Vagina (tissue), 2 donors: ENCODE data around the gene HEG1. TPM values are rescaled to one million over a fixed set of nuclear protein-coding genes. Genes with fewer than 3 reads are reported as not detected.
A peak's percentile ranks its signal among the peaks of the same experiment; 100 is the strongest.

ENCODE experiments used
- DNase-seq, 2 donors: peaks; one replicate each; pipeline ENCODE4 v3.0.0-alpha.2; 2017; ENCODE audit errors: extremely low spot score in 2 of 2
- H3K27ac ChIP-seq: fragments of 200-600 bp; sonication (generic); one replicate; pipeline ENCODE4 v1.5.1; 2019
- H3K27me3 ChIP-seq: fragments of 200-600 bp; sonication (generic); one replicate; pipeline ENCODE4 v1.5.1; 2019
- H3K36me3 ChIP-seq, 2 donors: fragments of 200-600 bp; sonication (generic); one replicate each; pipeline ENCODE4 v1.5.1; 2017 to 2019
- H3K4me1 ChIP-seq: fragments of 200-600 bp; sonication (generic); one replicate; pipeline ENCODE4 v1.5.1; 2019
- H3K4me3 ChIP-seq, 2 donors: fragments of 200-600 bp; sonication (generic); 1 replicate in 1 of 2; 2 replicates in 1 of 2; pipeline ENCODE4 v1.5.1; 2016 to 2019
- H3K9me3 ChIP-seq: fragments of 200-600 bp; sonication (generic); one replicate; pipeline ENCODE4 v1.5.1; 2019
- POLR2A ChIP-seq, 2 donors: fragments of 450-650 bp; IDR thresholded peaks; one replicate each; pipeline ENCODE4 v1.6.1; 2017; ENCODE audit warnings: antibody characterized with exemption in 2 of 2, mild to moderate bottlenecking in 2 of 2, moderate library complexity in 2 of 2
- POLR2AphosphoS5 ChIP-seq, 2 donors: sonication (generic); formaldehyde crosslinking; IDR thresholded peaks; one replicate each; pipeline ENCODE4 v1.9.0; 2017; ENCODE audit warnings: antibody characterized with exemption in 2 of 2, mild to moderate bottlenecking in 2 of 2, low read depth in 1 of 2; ENCODE audit not compliant: insufficient read depth in 1 of 2
- intact Hi-C: fragments of 100-400 bp; cut with DNase I; formaldehyde crosslinking; loops from one replicate; pipeline ENCODE4 v1.15.1; 2023
- total RNA-seq: library from RNA; depleted of rRNA; stranded (reverse); fragments of >200 nt; gene quantifications from one replicate; pipeline ENCODE4 v1.2.3, GENCODE V29; 2016
- TF ChIP-seq, protein P1 (sequence below), 3 experiments: fragments of 450-650 bp in 2 of 3; fragments of 200-600 bp in 1 of 3; sonication (generic) in 1 of 3; IDR thresholded peaks; one replicate each; pipeline ENCODE4 v1.5.1; 2017 to 2019; ENCODE audit warnings: antibody characterized with exemption in 3 of 3, mild to moderate bottlenecking in 2 of 3, moderate library complexity in 2 of 3

Gene HEG1
- total RNA-seq, 1 donor from 2014 or later: 47.1 TPM

DNA sequence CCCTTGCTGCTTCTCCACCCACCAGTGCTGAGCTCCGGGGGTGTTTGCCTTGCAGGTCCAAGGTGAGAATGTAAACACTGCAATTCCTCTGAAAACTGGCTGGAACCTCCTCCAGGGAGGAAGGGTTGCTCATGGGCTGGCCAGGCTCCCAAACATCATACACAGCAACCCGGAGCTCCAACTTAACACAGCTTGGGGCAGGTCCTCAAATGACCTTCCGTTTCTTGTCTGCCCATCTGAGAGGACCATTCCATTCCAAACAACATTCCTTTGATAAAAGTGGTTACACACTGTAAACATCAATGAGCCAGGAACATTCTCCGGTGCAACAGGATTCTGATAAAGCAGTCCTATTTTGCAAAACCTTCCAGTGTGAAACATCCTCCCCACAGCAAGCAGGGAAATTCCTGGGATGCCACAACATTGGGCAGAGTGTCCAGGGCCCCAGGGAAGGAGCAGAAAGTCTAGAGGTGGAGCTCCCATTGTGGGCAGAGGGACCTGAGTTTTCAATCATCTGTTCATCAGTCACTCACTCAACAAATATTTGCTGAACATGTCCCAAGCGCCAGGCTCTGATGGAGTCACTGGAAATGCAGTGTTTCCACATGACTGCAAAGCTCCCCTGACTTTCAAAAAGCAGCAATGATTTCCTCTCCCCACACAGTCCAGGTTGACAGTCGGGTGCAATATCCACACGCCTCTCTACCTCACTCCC, 7.3 kb upstream of the HEG1 start:
- intact Hi-C loops: no loop called here
- no peaks in the 10 kb centered on the region for H3K27me3 ChIP-seq
- peak in 1 of 2 donors; percentile 7 for TF ChIP-seq POLR2AphosphoS5 (IDR thresholded peaks at IDR 0.05; ENCODE audit: insufficient read depth in 1 of 2, low read depth in 1 of 2)
- TF ChIP-seq POLR2A (IDR thresholded peaks at IDR 0.05): no peak
- no peak overlapping the region for H3K27ac ChIP-seq
- no peak for DNase-seq
- peaks cover 5% of the 10 kb centered on the region for H3K4me1 ChIP-seq
- H3K4me3 ChIP-seq: no peak overlapping the region
- H3K36me3 ChIP-seq: no peaks in the 10 kb centered on the region
- no peaks in the 10 kb centered on the region for H3K9me3 ChIP-seq

DNA sequence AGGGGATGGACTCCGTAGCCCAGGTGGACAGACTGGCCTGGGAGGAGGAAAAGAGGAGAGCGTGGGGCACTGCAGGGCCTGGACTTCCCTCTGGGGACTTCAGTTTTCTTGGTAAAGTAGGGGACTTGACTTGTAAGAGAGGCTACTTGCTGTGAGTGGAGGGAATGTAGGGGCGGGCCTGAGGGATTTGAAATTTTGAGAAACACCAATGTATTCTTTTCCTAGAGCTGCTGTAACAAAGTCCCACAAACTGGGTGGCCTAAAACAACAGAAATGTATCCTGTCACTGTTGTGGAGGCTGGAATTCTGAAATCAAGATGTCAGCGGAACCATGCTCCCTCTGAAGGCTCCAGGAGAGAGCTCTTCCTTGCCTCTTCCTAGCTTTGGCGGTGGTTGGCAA, 5.8 kb upstream of the HEG1 start:
- H3K4me3 ChIP-seq: no peak overlapping the region
- H3K27ac ChIP-seq: peak overlapping the region; percentile 5
- intact Hi-C loops: no loop called here
- no peaks in the 10 kb centered on the region for H3K9me3 ChIP-seq
- peaks cover 16% of the 10 kb centered on the region for H3K4me1 ChIP-seq
- no peaks in the 10 kb centered on the region for H3K36me3 ChIP-seq
- no peaks in the 10 kb centered on the region for H3K27me3 ChIP-seq
- DNase-seq: no peak
- TF ChIP-seq POLR2AphosphoS5 (IDR thresholded peaks at IDR 0.05; ENCODE audit: insufficient read depth in 1 of 2, low read depth in 1 of 2) (no peak), POLR2A (IDR thresholded peaks at IDR 0.05) (no peak)
- TF ChIP-seq, protein P1, sequence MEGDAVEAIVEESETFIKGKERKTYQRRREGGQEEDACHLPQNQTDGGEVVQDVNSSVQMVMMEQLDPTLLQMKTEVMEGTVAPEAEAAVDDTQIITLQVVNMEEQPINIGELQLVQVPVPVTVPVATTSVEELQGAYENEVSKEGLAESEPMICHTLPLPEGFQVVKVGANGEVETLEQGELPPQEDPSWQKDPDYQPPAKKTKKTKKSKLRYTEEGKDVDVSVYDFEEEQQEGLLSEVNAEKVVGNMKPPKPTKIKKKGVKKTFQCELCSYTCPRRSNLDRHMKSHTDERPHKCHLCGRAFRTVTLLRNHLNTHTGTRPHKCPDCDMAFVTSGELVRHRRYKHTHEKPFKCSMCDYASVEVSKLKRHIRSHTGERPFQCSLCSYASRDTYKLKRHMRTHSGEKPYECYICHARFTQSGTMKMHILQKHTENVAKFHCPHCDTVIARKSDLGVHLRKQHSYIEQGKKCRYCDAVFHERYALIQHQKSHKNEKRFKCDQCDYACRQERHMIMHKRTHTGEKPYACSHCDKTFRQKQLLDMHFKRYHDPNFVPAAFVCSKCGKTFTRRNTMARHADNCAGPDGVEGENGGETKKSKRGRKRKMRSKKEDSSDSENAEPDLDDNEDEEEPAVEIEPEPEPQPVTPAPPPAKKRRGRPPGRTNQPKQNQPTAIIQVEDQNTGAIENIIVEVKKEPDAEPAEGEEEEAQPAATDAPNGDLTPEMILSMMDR (IDR thresholded peaks at IDR 0.05): no peak

DNA sequence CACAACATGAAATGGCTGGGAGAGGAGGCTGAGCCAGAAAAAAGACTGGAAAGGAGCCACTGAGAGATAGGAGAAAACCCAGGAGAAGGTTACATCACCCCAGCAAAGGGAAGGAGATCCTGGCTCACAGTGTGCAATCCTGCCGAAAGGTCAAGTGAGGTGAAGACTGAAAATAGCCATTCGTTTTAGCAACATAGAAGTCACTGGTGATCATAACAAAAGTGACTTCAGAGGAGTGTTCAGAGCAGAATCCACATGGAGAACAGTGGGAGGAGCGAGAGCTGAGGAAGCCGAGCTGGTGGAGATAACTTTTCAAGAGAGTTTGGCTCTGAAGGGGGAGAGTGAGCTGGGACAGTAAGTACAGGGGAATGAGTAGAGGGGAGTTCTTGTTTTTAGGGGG, 5.4 kb upstream of the HEG1 start:
- no peaks in the 10 kb centered on the region for H3K9me3 ChIP-seq
- TF ChIP-seq POLR2A (IDR thresholded peaks at IDR 0.05): no peak
- peak in 1 of 2 donors; percentile 57 for TF ChIP-seq POLR2AphosphoS5 (IDR thresholded peaks at IDR 0.05; ENCODE audit: insufficient read depth in 1 of 2, low read depth in 1 of 2)
- intact Hi-C loops: no loop called here
- H3K36me3 ChIP-seq: no peaks in the 10 kb centered on the region
- peak overlapping the region; percentile 5 for H3K27ac ChIP-seq
- peaks cover 21% of the 10 kb centered on the region for H3K4me1 ChIP-seq
- DNase-seq: no peak
- no peak overlapping the region for H3K4me3 ChIP-seq
- H3K27me3 ChIP-seq: no peaks in the 10 kb centered on the region

DNA sequence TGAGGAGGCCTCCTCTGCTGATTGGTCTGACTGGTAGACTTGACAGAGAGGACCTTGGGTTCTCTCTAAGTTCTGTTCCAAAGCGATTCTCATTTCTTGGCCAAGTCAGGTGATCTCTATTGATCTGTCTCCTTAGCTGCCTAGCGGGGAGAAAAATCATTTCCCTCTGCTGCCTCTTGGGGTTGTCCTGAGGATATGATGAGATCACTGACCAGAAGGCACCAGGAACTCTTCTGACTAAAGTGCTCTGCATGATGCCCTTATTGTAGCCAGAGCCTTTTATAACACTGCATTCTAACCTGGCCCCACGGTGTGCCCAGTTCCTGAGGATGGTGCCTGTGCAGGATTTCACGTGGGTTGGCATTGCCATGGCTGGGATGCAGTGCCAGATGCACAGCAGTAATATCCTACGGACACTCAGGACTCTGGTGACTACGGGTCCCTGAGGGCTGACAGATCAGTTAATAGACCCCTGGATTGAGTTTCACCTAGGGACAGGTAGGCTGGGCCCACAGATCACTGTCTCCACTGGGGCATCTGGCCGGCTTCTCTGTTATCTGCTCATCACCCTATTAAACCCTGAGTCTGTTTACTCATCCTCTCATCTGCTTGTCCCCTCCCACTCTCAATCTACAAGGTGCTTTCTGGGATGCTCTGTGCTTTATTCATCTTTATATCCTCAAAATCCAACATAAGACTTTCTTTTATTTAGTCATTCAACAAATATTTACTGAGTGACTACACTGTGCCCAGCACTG, 3.9 kb upstream of the HEG1 start:
- intact Hi-C loops: no loop called here
- H3K4me3 ChIP-seq: no peak overlapping the region
- H3K9me3 ChIP-seq: no peaks in the 10 kb centered on the region
- peaks cover 22% of the 10 kb centered on the region for H3K4me1 ChIP-seq
- H3K27me3 ChIP-seq: no peaks in the 10 kb centered on the region
- no peak for DNase-seq
- no peak overlapping the region for H3K27ac ChIP-seq
- H3K36me3 ChIP-seq: no peaks in the 10 kb centered on the region
- TF ChIP-seq, protein P1 (IDR thresholded peaks at IDR 0.05): no peak
- TF ChIP-seq POLR2AphosphoS5 (IDR thresholded peaks at IDR 0.05; ENCODE audit: insufficient read depth in 1 of 2, low read depth in 1 of 2) (no peak), POLR2A (IDR thresholded peaks at IDR 0.05) (no peak)

DNA sequence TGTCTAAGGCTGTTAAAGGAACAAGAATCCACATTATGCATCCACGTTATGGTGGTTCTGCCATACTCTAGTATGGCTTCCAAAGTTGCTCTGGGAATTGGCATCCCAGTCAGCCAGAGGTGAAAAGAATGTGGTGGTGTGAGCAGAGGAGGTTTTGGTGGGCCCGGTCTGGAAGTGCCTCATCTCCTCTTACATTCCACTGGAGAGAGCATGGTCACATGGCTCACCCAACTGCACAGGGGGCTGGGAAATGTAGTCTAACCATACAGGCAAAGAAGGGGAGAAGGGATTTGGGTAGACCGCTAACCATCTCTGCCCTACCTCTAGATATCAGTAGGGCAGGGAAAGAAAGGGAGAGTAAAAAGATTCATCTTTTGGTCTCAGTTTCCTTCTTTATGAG, 3.2 kb upstream of the HEG1 start:
- intact Hi-C loops: no loop called here

More for the DNA sequence above, 3.2 kb upstream of the HEG1 start:
- no peak overlapping the region for H3K27ac ChIP-seq
- TF ChIP-seq, protein P1 (IDR thresholded peaks at IDR 0.05): no peak
- no peak for TF ChIP-seq POLR2AphosphoS5 (IDR thresholded peaks at IDR 0.05; ENCODE audit: insufficient read depth in 1 of 2, low read depth in 1 of 2)
- TF ChIP-seq POLR2A (IDR thresholded peaks at IDR 0.05): no peak
- H3K4me3 ChIP-seq: no peak overlapping the region
- peaks cover 27% of the 10 kb centered on the region for H3K4me1 ChIP-seq
- DNase-seq: no peak
- no peaks in the 10 kb centered on the region for H3K27me3 ChIP-seq
- no peaks in the 10 kb centered on the region for H3K9me3 ChIP-seq
- H3K36me3 ChIP-seq: no peaks in the 10 kb centered on the region
